GM12878 (cell line): ENCODE results near the gene TMEM132D.

Experiments used
- BACH1 ChIP-seq: fragments of 450-650 bp; IDR thresholded peaks from 2 replicates; pipeline ENCODE4 v1.6.1; 2017; ENCODE audit warnings: mild to moderate bottlenecking, borderline replicate concordance
- CHD1 ChIP-seq: IDR thresholded peaks from 2 replicates; pipeline ENCODE4 v1.6.1; 2012; ENCODE audit warnings: low read depth, low read length, improper control_type of control experiment
- EP300 ChIP-seq, 2 experiments: fragments of 150-350 bp in 1 of 2; IDR thresholded peaks; 2 replicates each; pipeline ENCODE4 v1.6.1; 2011 to 2012; ENCODE audit warnings: low read depth in 2 of 2, low read length in 2 of 2, borderline replicate concordance in 1 of 2, improper control_type of control experiment in 1 of 2, inconsistent platforms in 1 of 2; ENCODE audit not compliant: control insufficient read depth in 1 of 2
- FOXM1 ChIP-seq: IDR thresholded peaks from 2 replicates; pipeline ENCODE4 v1.6.1; 2012; ENCODE audit warnings: low read depth, mild to moderate bottlenecking, inconsistent platforms, low read length, moderate library complexity
- MYC ChIP-seq: IDR thresholded peaks from 2 replicates; pipeline ENCODE4 v1.6.1; 2011; ENCODE audit warnings: mild to moderate bottlenecking, low read length, moderate library complexity, inconsistent platforms; ENCODE audit not compliant: insufficient read depth, insufficient replicate concordance, insufficient read length, severe bottlenecking
- POLR2AphosphoS5 ChIP-seq: IDR thresholded peaks from 2 replicates; pipeline ENCODE4 v1.6.1; 2011; ENCODE audit warnings: mild to moderate bottlenecking, low read length, inconsistent platforms
- SUPT20H ChIP-seq: IDR thresholded peaks from 2 replicates; pipeline ENCODE4 v1.6.1; 2011; ENCODE audit warnings: low read depth, mild to moderate bottlenecking, low read length, moderate library complexity, borderline replicate concordance; ENCODE audit not compliant: control insufficient read depth

GRCh38 chr12:129357233-129357632 is 546.6 kb downstream of the TMEM132D start:
- TF ChIP-seq CHD1 (no peak), BACH1 (no peak), FOXM1 (no peak), SUPT20H (no peak), EP300 (IDR thresholded peaks at IDR 0.05; ENCODE audit: borderline replicate concordance in 1 of 2, control insufficient read depth in 1 of 2, low read depth in 2 of 2, low read length in 2 of 2) (no peak), POLR2AphosphoS5 (no peak), MYC (no peak)
